Activated T-helper 1 cell treated with anti-CD3 and anti-CD28 coated beads, Interleukin-12 subunit alpha, Interleukin-12 subunit beta, Interleukin-2, Interleukin-4 antibody, amounts not matched to agents 30 ng/mL and 10 ng/mL and 1 ng/mL, durations not matched to agents 14 hours and 24 hours and 36 hours (primary cell): ENCODE results near the gene BEND3. TPM values are rescaled to one million over a fixed set of nuclear protein-coding genes. Genes with fewer than 3 reads are reported as not detected.
"Not testable (repeated sequence)": the region's sequence is repeated elsewhere in the genome, so short reads cannot be mapped to it uniquely, and the experiment has no call there.

ENCODE experiments used
- DNase-seq: peaks from one replicate; pipeline ENCODE4 v3.0.0; 2021; ENCODE audit warnings: low spot score
- H3K27ac Mint-ChIP-seq: one replicate; pipeline ENCODE4 v1.8.0; 2021; ENCODE audit warnings: mild to moderate bottlenecking, mixed read lengths
- H3K27me3 Mint-ChIP-seq: one replicate; pipeline ENCODE4 v1.8.0; 2022; ENCODE audit warnings: mild to moderate bottlenecking, moderate library complexity, mixed read lengths; ENCODE audit not compliant: insufficient read depth
- H3K36me3 Mint-ChIP-seq: one replicate; pipeline ENCODE4 v1.8.0; 2021; ENCODE audit warnings: low read depth, mixed read lengths
- H3K4me1 Mint-ChIP-seq: one replicate; pipeline ENCODE4 v1.8.0; 2021; ENCODE audit warnings: low read depth, mixed read lengths
- H3K4me3 Mint-ChIP-seq: one replicate; pipeline ENCODE4 v1.8.0; 2021; ENCODE audit warnings: mild to moderate bottlenecking, moderate library complexity, mixed read lengths
- H3K9me3 Mint-ChIP-seq: one replicate; pipeline ENCODE4 v1.8.0; 2021; ENCODE audit warnings: mixed read lengths
- intact Hi-C: fragments of 100-400 bp; cut with micrococcal nuclease; formaldehyde crosslinking; loops from one replicate; pipeline ENCODE4 v1.15.1; 2024
- total RNA-seq: library from RNA; stranded (reverse); gene quantifications from 2 replicates; pipeline ENCODE4 v1.2.3, GENCODE V29; 2022

The BEND3 gene
- total RNA-seq, 1 donor from 2014 or later: 12.8 TPM

DNA sequence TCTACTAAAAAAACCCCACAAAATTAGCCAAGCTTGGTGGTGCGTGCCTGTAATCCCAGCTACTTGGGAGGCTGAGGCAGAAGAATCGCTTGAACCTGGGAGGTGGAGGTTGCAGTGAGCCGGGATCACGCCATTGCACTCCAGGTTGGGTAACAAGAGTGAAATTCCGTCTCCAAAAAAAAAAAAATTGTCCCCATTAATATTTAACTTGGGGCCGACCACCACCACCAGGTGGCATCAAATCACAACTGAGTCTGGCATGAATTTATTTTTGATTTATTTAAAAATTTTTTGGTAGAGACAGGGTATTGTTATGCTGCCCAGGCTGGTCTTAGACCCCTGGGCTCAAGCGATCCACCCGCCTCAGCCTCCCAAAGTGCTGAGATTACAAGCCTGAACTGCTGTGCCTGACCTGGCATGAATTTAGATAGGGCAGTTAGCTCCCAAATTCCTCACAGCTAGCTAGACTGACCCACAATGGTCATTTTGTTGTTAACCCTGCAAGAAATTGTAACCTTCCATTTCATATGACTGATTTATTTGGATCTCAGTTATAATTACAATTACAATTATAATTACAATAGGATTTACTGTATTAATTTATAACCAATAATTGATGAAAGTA is 17.1 kb upstream of the BEND3 start:
- intact Hi-C loops: no loop called here
- Mint-ChIP-seq H3K4me1 (no peaks in the 10 kb centered on the region), H3K9me3 (no peaks in the 10 kb centered on the region), H3K27me3 (peaks cover 2% of the 10 kb centered on the region), H3K4me3 (no peak overlapping the region), H3K27ac (no peak overlapping the region), H3K36me3 (no peaks in the 10 kb centered on the region)
- DNase-seq: no peak

DNA sequence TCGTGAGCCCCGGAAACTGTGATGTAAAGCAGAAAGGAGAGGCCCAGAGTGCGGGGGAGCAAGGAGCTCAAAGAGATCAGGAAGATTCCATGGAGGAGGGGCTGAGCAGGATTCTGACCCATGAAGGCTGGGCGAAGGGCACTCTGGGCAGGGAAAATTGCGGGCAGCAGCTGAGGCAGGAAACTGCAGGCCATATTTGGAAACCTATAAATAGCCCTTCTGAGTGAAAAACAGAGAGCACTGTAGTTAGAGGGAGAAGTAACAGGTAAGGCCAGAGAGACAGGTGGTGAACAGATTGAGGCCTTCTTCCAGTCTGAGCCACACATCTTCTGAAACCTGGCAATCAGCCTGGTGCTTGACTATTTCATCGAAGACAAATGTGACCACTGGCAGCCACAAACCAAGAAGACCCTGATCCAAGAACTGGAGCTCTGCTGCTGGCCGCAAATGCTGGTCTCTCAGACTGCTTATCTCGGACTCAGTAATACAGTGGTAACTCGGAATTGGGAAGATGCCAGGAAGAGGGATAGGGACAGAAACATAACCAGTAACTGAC is 14.1 kb upstream of the BEND3 start:
- no peaks in the 10 kb centered on the region for H3K36me3 Mint-ChIP-seq
- no peak overlapping the region for H3K4me3 Mint-ChIP-seq
- peaks cover 6% of the 10 kb centered on the region for H3K27me3 Mint-ChIP-seq
- intact Hi-C loops: no loop called here
- DNase-seq: no peak
- no peak overlapping the region for H3K27ac Mint-ChIP-seq
- H3K4me1 Mint-ChIP-seq: peaks cover 8% of the 10 kb centered on the region
- H3K9me3 Mint-ChIP-seq: no peaks in the 10 kb centered on the region

DNA sequence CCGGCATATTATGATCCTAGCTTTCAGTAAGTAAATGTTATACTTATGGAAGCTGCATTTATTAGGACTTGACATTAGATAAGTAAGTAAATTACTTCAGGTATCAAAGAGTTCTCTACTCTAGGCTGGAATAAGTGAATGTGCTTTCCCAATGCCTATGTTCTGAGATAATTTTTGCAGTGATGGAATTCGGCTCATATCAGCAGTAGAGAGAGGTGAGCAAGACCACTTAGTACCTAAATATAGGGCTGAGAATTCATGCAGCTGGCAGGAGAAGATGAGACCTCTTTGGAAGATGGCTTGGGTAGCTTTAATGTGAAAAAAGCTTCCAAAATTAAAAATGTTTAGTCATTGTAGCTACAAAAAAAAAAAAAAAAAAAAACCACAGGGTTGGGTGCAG is 13.3 kb upstream of the BEND3 start:
- H3K27ac Mint-ChIP-seq: no peak overlapping the region
- H3K36me3 Mint-ChIP-seq: no peaks in the 10 kb centered on the region
- intact Hi-C loops: no loop called here
- H3K4me1 Mint-ChIP-seq: peaks cover 8% of the 10 kb centered on the region
- no peak for DNase-seq
- no peaks in the 10 kb centered on the region for H3K9me3 Mint-ChIP-seq
- H3K27me3 Mint-ChIP-seq: peaks cover 6% of the 10 kb centered on the region
- H3K4me3 Mint-ChIP-seq: no peak overlapping the region

DNA sequence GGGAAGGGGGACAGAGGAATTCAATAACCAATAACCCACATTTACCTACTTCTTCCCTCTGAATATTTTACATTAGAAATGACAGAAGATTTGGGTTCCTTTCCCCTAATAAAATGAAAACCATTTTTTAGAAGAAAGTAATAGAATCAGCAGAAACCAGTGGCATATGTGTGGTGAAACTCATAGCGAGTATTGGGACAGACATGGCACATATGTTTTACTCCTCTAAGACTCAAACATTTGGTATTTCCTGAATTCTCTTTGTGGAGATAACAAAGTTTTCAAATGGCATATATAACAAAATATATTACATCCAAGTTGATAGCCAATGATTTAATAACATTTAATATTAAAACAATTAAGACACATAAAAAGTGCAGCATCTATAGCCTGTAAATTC is 12.9 kb upstream of the BEND3 start:
- Mint-ChIP-seq H3K27me3 (peaks cover 6% of the 10 kb centered on the region), H3K4me3 (no peak overlapping the region), H3K36me3 (no peaks in the 10 kb centered on the region), H3K9me3 (no peaks in the 10 kb centered on the region), H3K4me1 (peaks cover 8% of the 10 kb centered on the region), H3K27ac (no peak overlapping the region)
- intact Hi-C loops: no loop called here
- DNase-seq: no peak

DNA sequence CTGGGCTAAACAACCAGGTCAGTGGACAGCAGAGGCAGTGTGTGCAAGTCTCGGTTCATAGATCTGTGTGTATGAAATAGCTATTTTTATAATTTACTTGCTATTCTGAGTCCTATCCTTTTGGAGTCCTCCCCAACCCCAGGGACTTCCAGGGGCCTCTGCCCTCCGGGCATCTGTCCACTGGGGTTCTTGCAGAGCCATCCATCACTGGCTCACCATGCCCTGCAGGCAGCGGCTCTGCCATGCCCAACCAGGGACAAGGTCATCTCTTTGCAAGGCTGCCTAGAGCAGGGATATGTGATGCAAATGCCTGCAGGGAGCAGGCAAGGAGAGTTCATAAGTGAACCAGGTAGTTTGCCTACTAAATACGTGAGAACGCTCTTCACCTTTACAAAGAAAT is 10.5 kb upstream of the BEND3 start:
- H3K36me3 Mint-ChIP-seq: no peaks in the 10 kb centered on the region
- H3K4me1 Mint-ChIP-seq: peaks cover 8% of the 10 kb centered on the region
- H3K4me3 Mint-ChIP-seq: no peak overlapping the region
- no peaks in the 10 kb centered on the region for H3K9me3 Mint-ChIP-seq
- H3K27me3 Mint-ChIP-seq: peaks cover 6% of the 10 kb centered on the region
- intact Hi-C loops: no loop called here
- no peak overlapping the region for H3K27ac Mint-ChIP-seq
- DNase-seq: no peak

DNA sequence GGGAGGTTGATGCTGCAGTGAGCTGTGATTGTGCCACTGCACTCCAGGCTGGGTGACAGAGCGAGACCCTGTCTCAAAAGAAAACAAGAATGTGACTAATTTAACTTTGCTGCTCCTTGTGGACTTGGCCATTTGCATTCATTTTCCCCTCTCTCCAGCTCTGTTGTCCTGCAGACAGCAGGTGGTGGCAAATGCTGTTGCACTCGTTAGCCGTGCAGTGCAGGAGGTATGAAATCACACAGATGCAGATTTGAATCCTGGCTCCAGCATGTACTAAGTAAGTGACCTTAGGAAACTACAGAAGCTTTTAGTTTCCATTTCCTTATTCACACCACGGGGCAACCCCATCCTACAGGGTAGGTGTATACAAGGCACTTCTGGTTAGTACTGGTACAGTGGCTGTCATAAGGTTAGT is 9.6 kb upstream of the BEND3 start:
- peaks cover 8% of the 10 kb centered on the region for H3K4me1 Mint-ChIP-seq
- H3K27ac Mint-ChIP-seq: no peak overlapping the region
- no peak overlapping the region for H3K4me3 Mint-ChIP-seq
- intact Hi-C loops: no loop called here
- no peak for DNase-seq
- no peaks in the 10 kb centered on the region for H3K9me3 Mint-ChIP-seq
- H3K36me3 Mint-ChIP-seq: no peaks in the 10 kb centered on the region
- peaks cover 6% of the 10 kb centered on the region for H3K27me3 Mint-ChIP-seq

DNA sequence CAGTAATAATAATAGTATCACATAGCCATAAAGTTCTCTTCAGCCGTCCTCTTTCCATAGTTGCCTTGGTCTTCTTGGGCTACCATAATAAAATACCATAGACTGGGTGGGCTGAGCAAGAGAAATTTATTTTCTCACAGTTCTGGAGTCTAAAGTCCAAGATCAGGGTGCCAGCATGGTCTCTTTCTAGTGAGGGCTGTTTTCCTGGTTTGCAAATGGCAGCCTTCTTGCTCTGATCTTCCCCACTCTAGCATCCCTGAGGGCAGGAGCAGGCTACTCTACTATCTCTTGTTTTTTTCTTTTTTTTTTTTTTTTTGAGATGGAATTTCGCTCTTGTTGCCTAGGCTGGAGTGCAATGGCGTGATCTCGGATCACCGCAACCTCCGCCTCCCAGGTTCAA is 8.2 kb upstream of the BEND3 start:
- Mint-ChIP-seq H3K27ac (no peak overlapping the region), H3K4me1 (peaks cover 8% of the 10 kb centered on the region), H3K36me3 (no peaks in the 10 kb centered on the region), H3K9me3 (no peaks in the 10 kb centered on the region), H3K4me3 (no peak overlapping the region), H3K27me3 (peaks cover 8% of the 10 kb centered on the region)
- DNase-seq: no peak
- intact Hi-C loops: no loop called here

DNA sequence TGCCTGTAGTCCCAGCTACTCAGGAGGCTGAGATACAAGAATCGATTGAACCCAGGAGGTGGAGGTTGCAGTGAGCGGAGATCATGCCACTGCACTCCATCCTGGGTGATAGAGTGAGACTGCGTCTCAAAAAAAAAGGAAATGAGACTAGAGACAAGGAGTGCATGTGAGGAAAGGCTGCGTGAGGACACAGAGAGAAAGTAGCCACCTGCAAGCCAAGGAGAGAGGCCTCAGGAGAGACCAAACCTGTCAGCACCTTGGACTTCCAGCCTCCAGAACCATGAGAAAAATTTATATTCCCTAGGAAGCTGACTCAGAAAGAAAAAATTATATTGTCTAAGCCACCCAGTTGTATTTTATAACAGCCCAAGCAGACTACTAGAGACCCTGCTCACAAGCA is 7.4 kb upstream of the BEND3 start:
- H3K27me3 Mint-ChIP-seq: peaks cover 8% of the 10 kb centered on the region
- H3K4me3 Mint-ChIP-seq: no peak overlapping the region
- H3K27ac Mint-ChIP-seq: no peak overlapping the region
- intact Hi-C loops: no loop called here
- no peak for DNase-seq
- H3K36me3 Mint-ChIP-seq: no peaks in the 10 kb centered on the region
- peaks cover 8% of the 10 kb centered on the region for H3K4me1 Mint-ChIP-seq
- no peaks in the 10 kb centered on the region for H3K9me3 Mint-ChIP-seq

DNA sequence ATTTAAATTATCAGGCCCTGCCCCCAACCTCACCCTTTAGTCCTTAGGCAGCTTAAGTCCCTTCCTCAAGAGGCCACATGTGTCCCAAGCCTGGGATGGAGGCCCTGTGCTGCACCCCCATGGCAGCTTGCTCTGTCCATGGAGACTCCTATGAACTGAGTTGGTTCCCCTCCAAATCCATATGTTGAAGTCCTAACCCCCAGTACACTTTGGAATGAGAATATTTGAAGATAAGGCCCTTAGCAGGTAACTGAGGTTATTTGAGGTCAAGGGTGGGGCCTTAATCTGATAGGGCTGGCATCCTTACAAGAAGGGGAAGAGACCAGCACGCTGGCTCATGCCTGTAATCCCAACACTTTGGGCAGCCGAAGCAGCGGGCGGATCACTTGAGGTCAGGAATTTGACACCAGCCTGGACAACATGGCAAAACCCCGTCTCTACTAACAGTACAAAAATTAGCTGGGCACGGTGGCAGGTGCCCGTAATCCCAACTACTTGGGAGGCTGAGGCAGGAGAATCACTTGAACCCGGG is 6.7 kb upstream of the BEND3 start:
- H3K9me3 Mint-ChIP-seq: no peaks in the 10 kb centered on the region
- intact Hi-C loops: no loop called here
- no peaks in the 10 kb centered on the region for H3K36me3 Mint-ChIP-seq
- H3K27me3 Mint-ChIP-seq: peaks cover 5% of the 10 kb centered on the region
- H3K27ac Mint-ChIP-seq: no peak overlapping the region
- no peak for DNase-seq
- H3K4me3 Mint-ChIP-seq: no peak overlapping the region
- peaks cover 8% of the 10 kb centered on the region for H3K4me1 Mint-ChIP-seq

DNA sequence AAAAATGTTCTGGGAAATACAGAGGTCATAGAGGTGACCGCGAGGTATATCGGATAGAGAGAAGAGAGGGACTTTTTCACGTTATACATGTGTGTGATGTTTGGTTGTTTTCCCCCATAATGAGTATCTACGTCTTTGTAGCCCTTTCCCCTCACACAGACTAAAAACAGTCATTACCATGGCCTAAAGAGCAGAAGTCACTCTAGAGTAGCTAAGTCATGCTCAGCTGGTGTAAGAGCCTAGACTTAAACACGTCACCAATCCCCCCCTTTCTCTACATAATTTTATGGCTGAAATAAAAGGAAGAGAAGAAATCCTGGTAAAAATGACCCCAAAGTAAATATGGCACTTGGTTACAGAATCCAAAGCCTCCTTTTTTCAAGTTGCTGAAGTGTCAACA is 6.0 kb upstream of the BEND3 start:
- Mint-ChIP-seq H3K4me1 (peaks cover 16% of the 10 kb centered on the region), H3K9me3 (no peaks in the 10 kb centered on the region), H3K27ac (no peak overlapping the region), H3K36me3 (no peaks in the 10 kb centered on the region), H3K27me3 (peaks cover 13% of the 10 kb centered on the region), H3K4me3 (no peak overlapping the region)
- intact Hi-C loops: no loop called here
- DNase-seq: no peak

DNA sequence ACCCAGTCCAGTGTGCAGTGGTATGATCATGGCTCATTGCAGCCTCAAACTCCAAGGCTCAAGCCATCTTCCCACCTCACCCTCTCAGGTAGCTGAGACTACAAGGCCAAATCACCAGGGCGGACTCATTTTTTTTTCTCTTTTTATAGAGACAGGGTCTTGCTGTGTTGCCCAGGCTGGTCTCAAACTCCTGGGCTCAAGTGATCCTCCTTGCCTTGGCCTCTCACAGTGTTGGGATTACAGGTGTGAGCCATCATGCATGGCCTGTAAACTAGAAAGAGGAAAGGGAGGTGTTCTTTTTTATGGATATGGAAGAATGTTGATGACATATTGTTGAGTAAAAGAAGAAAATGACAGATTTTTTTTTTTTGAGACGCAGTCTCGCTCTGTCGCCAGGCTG is 5.1 kb upstream of the BEND3 start:
- intact Hi-C loops: no loop called here

DNA sequence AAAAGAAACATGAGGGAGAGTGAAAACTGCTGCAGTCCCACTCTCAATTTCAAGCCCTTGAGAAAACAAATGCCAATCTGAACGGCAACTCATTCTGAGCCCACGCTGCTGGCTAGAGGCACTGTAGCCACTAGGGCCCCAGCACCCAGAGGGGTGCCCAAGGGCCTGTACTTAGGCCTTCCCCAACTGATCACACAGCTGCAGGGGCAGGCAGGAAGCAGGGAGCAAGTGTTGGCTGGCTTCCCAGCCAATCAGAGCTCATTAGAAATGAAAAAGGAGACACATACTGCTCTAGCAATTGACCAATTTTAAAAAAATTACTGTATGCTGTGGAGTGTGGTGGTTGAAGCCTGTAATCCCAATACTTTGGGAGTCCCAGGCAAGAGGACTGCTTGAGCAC is 3.7 kb upstream of the BEND3 start:
- DNase-seq: no peak
- peaks cover 18% of the 10 kb centered on the region for H3K27me3 Mint-ChIP-seq
- no peak overlapping the region for H3K4me3 Mint-ChIP-seq
- no peaks in the 10 kb centered on the region for H3K36me3 Mint-ChIP-seq
- no peak overlapping the region for H3K27ac Mint-ChIP-seq
- no peaks in the 10 kb centered on the region for H3K9me3 Mint-ChIP-seq
- H3K4me1 Mint-ChIP-seq: peaks cover 15% of the 10 kb centered on the region
- intact Hi-C loops: loop anchor here (5.0 to 10.0 kb wide), 2 partner anchors 594 to 838 kb away; partner anchors contain the start of gene SEC63

More for the DNA sequence above, 5.1 kb upstream of the BEND3 start:
- H3K4me3 Mint-ChIP-seq: no peak overlapping the region
- peaks cover 18% of the 10 kb centered on the region for H3K27me3 Mint-ChIP-seq
- H3K4me1 Mint-ChIP-seq: peaks cover 20% of the 10 kb centered on the region
- no peaks in the 10 kb centered on the region for H3K36me3 Mint-ChIP-seq
- no peak for DNase-seq
- H3K9me3 Mint-ChIP-seq: no peaks in the 10 kb centered on the region
- no peak overlapping the region for H3K27ac Mint-ChIP-seq

DNA sequence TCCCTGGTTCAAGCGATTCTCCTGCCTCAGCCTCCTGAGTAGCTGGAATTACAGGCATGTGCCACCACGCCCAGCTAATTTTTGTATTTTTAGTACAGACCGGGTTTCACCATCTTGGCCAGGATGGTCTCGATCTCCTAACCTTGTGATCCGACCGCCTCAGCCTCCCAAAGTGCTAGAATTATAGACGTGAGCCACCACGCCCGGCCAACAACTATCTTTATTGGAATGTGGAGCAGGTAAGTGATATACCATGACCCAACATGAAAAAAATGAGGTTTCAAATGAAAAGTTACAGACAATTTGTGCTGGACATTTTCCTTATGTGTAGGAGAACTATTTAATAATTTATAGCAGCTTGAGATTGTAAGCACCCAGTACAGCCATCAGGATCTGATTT is 3.2 kb upstream of the BEND3 start:
- intact Hi-C loops: loop anchor here (5.0 to 10.0 kb wide), 2 partner anchors 594 to 839 kb away; partner anchors contain the start of gene SEC63
- Mint-ChIP-seq H3K4me1 (peaks cover 19% of the 10 kb centered on the region), H3K27me3 (peaks cover 18% of the 10 kb centered on the region)
- H3K27ac Mint-ChIP-seq, H3K4me3 Mint-ChIP-seq, H3K36me3 Mint-ChIP-seq, H3K9me3 Mint-ChIP-seq, DNase-seq: not testable (repeated sequence)
